Measurements from ENCODE around the gene JAM3. TPM values are rescaled to one million over a fixed set of nuclear protein-coding genes. Genes with fewer than 3 reads are reported as not detected.
"Not testable (repeated sequence)": the region's sequence is repeated elsewhere in the genome, so short reads cannot be mapped to it uniquely, and the experiment has no call there.

The JAM3 gene
- total and polyA plus RNA-seq, 3 experiments from 2014 or later: 4.9 to 14.8 (median 12.5) TPM

DNA sequence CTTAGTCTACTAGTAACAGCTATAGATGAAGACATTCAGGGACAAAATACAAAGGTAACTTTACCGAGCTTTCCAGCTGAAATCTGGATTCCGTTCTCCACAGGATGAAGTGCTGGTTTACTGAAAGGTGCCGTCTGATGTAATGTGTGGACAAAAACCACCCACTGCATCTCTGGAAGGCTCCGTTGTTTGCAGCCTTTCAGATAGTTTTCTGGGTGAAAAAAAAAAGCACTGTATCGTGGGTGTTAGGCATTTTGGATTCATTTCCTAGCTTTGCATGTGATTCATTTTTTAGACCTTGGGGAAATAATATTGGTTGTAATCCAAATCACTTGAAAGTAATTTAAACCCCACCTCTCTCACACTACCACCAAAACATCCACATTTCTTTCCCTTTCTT lies 10.4 kb downstream of the JAM3 start:
- Mint-ChIP-seq H3K27ac (no peak overlapping the region), H3K27me3 (peaks cover 5 to 11% of the 10 kb centered on the region in 2 donors), H3K4me3 (no peak overlapping the region), H3K36me3 (peaks cover 3 to 26% (median 6%) of the 10 kb centered on the region in 3 donors), H3K4me1 (no peaks in the 10 kb centered on the region), H3K9me3 (peaks cover 6 to 12% (median 8%) of the 10 kb centered on the region in 5 donors)
- H3K9me3 ChIP-seq (ENCODE audit: low read length): no peaks in the 10 kb centered on the region
- DNase-seq: no peak
- no peaks in the 10 kb centered on the region for H3K36me3 ChIP-seq (ENCODE audit: insufficient read depth, low read length)
- CTCF ChIA-PET: no interaction called here
- H3K4me1 ChIP-seq (ENCODE audit: insufficient read depth, low read length): no peaks in the 10 kb centered on the region
- no peaks in the 10 kb centered on the region for H3K27me3 ChIP-seq (ENCODE audit: insufficient read depth, low read length, poor library complexity, severe bottlenecking)
- POLR2A ChIA-PET: no interaction called here
- no peak overlapping the region for H3K4me3 ChIP-seq (ENCODE audit: low read length)
- no peak overlapping the region for H3K27ac ChIP-seq (ENCODE audit: low read depth, low read length)

DNA sequence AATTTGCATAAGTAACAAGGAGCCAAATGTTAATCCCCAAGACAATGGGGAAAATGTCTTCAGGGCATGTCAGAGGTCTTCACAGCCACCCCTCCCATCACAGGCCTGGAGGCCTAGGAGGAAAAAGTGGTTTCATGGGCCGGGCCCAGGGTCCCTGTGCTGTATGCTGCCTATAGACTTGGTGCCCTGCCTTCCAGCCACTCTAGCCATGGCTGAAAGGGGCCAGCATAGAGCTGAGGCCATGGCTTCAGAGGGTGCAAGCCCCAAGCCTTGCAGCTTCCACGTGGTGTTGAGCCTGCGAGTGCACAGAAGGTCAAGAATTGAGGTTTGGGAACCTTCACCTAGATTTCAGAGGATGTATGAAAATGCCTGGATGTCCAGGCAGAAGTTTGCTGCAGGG lies 12.4 kb downstream of the JAM3 start:
- H3K4me3 Mint-ChIP-seq, H3K27ac Mint-ChIP-seq: not testable (repeated sequence)
- H3K27me3 Mint-ChIP-seq: peaks cover 5 to 11% of the 10 kb centered on the region in 2 donors

DNA sequence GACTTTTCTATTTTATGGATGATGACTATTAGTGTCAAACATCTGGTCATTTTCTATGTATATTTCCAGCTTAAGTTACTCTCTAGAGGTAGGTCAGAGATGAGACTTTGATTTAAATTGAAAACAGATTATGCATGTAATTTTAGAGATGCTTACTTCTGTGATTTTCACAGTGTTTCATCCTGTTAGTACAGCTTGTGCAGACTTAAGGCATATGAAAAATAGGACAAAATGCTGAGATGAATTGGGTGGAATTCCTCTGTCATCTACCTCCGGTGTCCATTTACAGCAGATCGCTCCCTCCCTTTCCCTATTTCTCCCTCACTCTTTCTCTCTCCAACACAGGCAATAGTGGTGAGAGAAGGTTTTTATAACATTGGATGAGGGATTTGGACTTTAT lies 14.1 kb downstream of the JAM3 start:
- H3K36me3 Mint-ChIP-seq: peaks cover 3 to 26% (median 6%) of the 10 kb centered on the region in 3 donors
- Histone ChIP-seq H3K27me3 (ENCODE audit: insufficient read depth, low read length, poor library complexity, severe bottlenecking) (no peaks in the 10 kb centered on the region), H3K4me1 (ENCODE audit: insufficient read depth, low read length) (no peaks in the 10 kb centered on the region), H3K4me3 (ENCODE audit: low read length) (no peak overlapping the region), H3K27ac (ENCODE audit: low read depth, low read length) (no peak overlapping the region), H3K36me3 (ENCODE audit: insufficient read depth, low read length) (no peaks in the 10 kb centered on the region), H3K9me3 (ENCODE audit: low read length) (no peaks in the 10 kb centered on the region)
- H3K27me3 Mint-ChIP-seq: peaks cover 5 to 11% of the 10 kb centered on the region in 2 donors
- no peak overlapping the region for H3K4me3 Mint-ChIP-seq
- no peak for DNase-seq
- POLR2A ChIA-PET: no interaction called here
- CTCF ChIA-PET: no interaction called here
- peaks cover 6 to 12% (median 8%) of the 10 kb centered on the region in 5 donors for H3K9me3 Mint-ChIP-seq
- H3K4me1 Mint-ChIP-seq: no peaks in the 10 kb centered on the region
- no peak overlapping the region for H3K27ac Mint-ChIP-seq

More for the DNA sequence above, 12.4 kb downstream of the JAM3 start:
- H3K9me3 ChIP-seq (ENCODE audit: low read length); POLR2A ChIA-PET; H3K4me1 Mint-ChIP-seq; H3K27ac ChIP-seq (ENCODE audit: low read depth, low read length); H3K4me3 ChIP-seq (ENCODE audit: low read length); H3K27me3 ChIP-seq (ENCODE audit: insufficient read depth, low read length, poor library complexity, severe bottlenecking); H3K4me1 ChIP-seq (ENCODE audit: insufficient read depth, low read length); DNase-seq; H3K36me3 ChIP-seq (ENCODE audit: insufficient read depth, low read length): not testable (repeated sequence)
- CTCF ChIA-PET: interaction anchor here (1.3 to 1.4 kb wide), 2 partner anchors 10 to 31 kb away, joined by 3 to 5 read pairs; no protein-coding TSS in a partner anchor
- Mint-ChIP-seq H3K9me3 (peaks cover 6 to 12% (median 8%) of the 10 kb centered on the region in 5 donors), H3K36me3 (peaks cover 3 to 26% (median 6%) of the 10 kb centered on the region in 3 donors)

DNA sequence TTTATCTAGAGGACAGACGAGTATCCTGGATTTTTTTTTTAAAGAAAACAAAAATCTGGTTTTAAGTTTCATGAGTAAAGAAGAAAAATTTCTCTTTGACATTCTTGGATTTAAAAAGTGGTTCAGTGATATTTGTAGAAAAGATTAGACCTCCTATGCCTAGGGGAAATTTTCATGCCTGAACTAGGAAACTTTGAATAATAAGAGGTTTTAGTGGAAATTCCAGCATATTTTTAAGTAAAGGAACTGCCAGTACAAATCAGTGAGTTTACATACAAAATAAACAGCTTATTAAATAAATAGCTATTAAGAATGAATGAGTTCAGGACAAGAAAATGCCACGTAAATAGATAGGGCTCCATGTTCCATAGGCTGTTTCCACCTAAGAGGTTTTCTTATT lies 17.5 kb downstream of the JAM3 start:
- no peaks in the 10 kb centered on the region for H3K36me3 ChIP-seq (ENCODE audit: insufficient read depth, low read length)
- peaks cover 0 to 13% (median 2%) of the 10 kb centered on the region in 3 donors for H3K36me3 Mint-ChIP-seq
- H3K4me3 Mint-ChIP-seq: no peak overlapping the region
- H3K9me3 ChIP-seq (ENCODE audit: low read length): no peaks in the 10 kb centered on the region
- POLR2A ChIA-PET: no interaction called here
- CTCF ChIA-PET: interaction anchor here (1.0 kb wide), 1 partner anchor 36 kb away, joined by 5 read pairs; no protein-coding TSS in a partner anchor
- DNase-seq: no peak
- H3K27me3 ChIP-seq (ENCODE audit: insufficient read depth, low read length, poor library complexity, severe bottlenecking): no peaks in the 10 kb centered on the region
- H3K4me1 Mint-ChIP-seq: no peaks in the 10 kb centered on the region
- H3K4me3 ChIP-seq (ENCODE audit: low read length): no peak overlapping the region
- H3K9me3 Mint-ChIP-seq: peaks cover 0 to 5% (median 3%) of the 10 kb centered on the region in 5 donors
- no peaks in the 10 kb centered on the region for H3K4me1 ChIP-seq (ENCODE audit: insufficient read depth, low read length)
- H3K27me3 Mint-ChIP-seq: peaks cover 0 to 7% of the 10 kb centered on the region in 2 donors
- H3K27ac Mint-ChIP-seq: no peak overlapping the region
- H3K27ac ChIP-seq (ENCODE audit: low read depth, low read length): no peak overlapping the region

DNA sequence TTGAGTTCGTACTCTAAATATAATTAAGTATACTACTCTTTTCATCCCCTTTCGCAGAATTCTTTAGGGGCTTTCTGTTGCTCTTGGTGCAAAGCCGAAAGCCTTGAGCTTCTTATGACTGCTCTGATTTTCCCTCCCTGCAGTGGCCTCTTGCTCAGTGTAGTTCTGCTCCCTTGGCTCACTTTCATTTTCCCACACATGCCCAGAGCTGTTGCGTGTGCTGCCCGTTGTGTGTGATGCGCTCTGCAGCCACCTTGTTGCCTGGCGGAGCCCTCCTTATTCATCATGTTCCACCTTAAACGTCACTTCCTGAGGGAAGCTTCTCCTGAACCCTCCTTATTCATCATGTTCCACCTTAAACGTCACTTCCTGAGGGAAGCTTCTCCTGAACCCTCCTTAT lies 23.1 kb downstream of the JAM3 start:
- H3K4me3 Mint-ChIP-seq; POLR2A ChIA-PET; H3K9me3 Mint-ChIP-seq; H3K9me3 ChIP-seq (ENCODE audit: low read length); DNase-seq; H3K36me3 Mint-ChIP-seq; H3K27me3 ChIP-seq (ENCODE audit: insufficient read depth, low read length, poor library complexity, severe bottlenecking); H3K27ac ChIP-seq (ENCODE audit: low read depth, low read length); H3K27ac Mint-ChIP-seq; H3K4me1 ChIP-seq (ENCODE audit: insufficient read depth, low read length); H3K27me3 Mint-ChIP-seq; H3K36me3 ChIP-seq (ENCODE audit: insufficient read depth, low read length); H3K4me1 Mint-ChIP-seq; H3K4me3 ChIP-seq (ENCODE audit: low read length): not testable (repeated sequence)
- CTCF ChIA-PET: interaction anchor here (1.6 kb wide), 1 partner anchor 42 kb away, joined by 4 read pairs; no protein-coding TSS in a partner anchor

DNA sequence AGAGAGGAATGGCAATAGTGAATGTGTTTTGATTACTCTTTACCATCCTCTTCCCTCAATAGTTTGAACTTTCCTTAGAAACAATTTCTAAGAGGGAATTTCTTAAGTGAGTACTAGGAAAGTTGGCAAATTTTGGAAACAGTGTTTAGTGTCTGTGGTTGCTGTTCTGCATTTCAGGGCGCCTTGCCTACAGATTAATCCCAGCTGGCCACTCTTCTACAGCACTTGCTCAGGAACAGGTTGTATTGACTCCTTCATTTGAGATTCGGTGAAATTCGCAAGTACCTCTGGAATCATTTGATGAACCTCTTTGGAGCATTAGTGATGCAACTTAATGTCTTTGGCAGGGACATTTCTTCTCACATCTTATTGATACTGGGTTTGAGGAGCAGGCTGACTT lies 28.3 kb downstream of the JAM3 start:
- H3K27me3 Mint-ChIP-seq: peaks cover 0 to 4% of the 10 kb centered on the region in 2 donors
- DNase-seq: no peak
- Histone ChIP-seq H3K9me3 (ENCODE audit: low read length) (no peaks in the 10 kb centered on the region), H3K27me3 (ENCODE audit: insufficient read depth, low read length, poor library complexity, severe bottlenecking) (no peaks in the 10 kb centered on the region), H3K4me1 (ENCODE audit: insufficient read depth, low read length) (no peaks in the 10 kb centered on the region), H3K27ac (ENCODE audit: low read depth, low read length) (no peak overlapping the region), H3K36me3 (ENCODE audit: insufficient read depth, low read length) (no peaks in the 10 kb centered on the region), H3K4me3 (ENCODE audit: low read length) (no peak overlapping the region)
- H3K4me3 Mint-ChIP-seq: no peak overlapping the region
- H3K27ac Mint-ChIP-seq: no peak overlapping the region
- no peaks in the 10 kb centered on the region for H3K9me3 Mint-ChIP-seq
- ChIA-PET POLR2A (no interaction called here), CTCF (interaction anchor here (1.5 kb wide), 1 partner anchor 47 kb away, joined by 4 read pairs; no protein-coding TSS in a partner anchor)
- peaks cover 0 to 4% (median 0%) of the 10 kb centered on the region in 3 donors for H3K36me3 Mint-ChIP-seq
- peaks cover 0 to under 1% (median 0%) of the 10 kb centered on the region in 3 donors for H3K4me1 Mint-ChIP-seq

DNA sequence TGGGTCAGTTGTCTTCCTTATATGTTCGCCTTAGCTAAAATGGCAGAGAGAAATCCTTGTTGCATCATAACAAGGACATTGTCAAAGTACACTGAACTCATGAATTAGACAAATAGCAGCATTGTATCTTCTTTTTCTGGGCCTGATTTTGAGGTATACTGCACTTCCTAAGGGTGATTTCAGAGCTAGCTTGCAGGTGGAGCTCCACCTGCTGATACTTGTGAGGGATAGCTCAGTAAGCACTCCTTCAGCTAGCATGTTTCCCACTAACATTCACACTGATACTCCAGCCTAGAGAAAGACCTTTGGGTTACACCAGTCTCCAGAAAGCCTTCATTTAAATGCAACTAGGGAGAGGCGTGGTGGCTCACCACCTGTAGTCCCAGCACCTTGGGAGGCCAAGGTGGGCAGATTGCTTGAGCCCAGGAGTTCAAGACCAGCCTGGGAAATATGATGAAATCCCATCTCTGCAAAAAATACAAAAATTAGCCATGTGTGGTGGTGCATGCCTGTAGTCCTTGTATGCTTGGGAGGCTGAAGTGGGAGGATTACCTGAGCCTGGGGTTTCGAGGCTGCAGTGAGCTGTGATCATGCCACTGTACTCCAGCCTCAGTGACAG lies 29.8 kb downstream of the JAM3 start:
- CTCF ChIA-PET: interaction anchor here (1.1 to 1.5 kb wide), 4 partner anchors 30 to 172 kb away, joined by 3 to 5 read pairs (median 4); no protein-coding TSS in a partner anchor
- H3K36me3 Mint-ChIP-seq: peaks cover 0 to 4% (median 0%) of the 10 kb centered on the region in 3 donors
- H3K9me3 Mint-ChIP-seq: peaks cover 0 to 7% (median 0%) of the 10 kb centered on the region in 5 donors

DNA sequence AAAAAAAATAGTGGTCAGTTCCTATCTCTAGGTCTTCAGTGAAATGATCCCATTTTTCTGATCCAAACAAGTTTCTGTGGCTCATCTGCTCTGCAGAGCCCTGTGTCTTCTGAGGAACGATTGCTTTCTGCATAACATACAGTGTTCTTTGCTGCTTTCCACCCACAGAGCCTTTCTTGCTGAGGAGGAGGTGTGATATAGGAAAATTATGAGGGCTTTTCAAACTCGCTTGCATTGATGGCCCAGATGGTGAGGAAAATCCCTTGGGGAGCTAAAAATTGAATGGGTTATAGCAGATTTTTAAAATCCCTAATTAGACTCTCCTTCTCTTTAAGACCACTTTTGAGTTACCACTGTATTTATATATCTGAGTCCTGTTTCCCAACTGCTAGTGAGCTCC lies 31.3 kb downstream of the JAM3 start:
- CTCF ChIA-PET: no interaction called here
- no peaks in the 10 kb centered on the region for H3K9me3 ChIP-seq (ENCODE audit: low read length)
- H3K27me3 Mint-ChIP-seq: peaks cover 0 to 3% of the 10 kb centered on the region in 2 donors
- no peaks in the 10 kb centered on the region for H3K4me1 Mint-ChIP-seq
- H3K27ac ChIP-seq (ENCODE audit: low read depth, low read length): no peak overlapping the region
- peaks cover 0 to 6% (median 0%) of the 10 kb centered on the region in 3 donors for H3K36me3 Mint-ChIP-seq
- H3K4me1 ChIP-seq (ENCODE audit: insufficient read depth, low read length): no peaks in the 10 kb centered on the region
- DNase-seq: no peak
- POLR2A ChIA-PET: no interaction called here
- no peak overlapping the region for H3K4me3 ChIP-seq (ENCODE audit: low read length)
- no peak overlapping the region for H3K4me3 Mint-ChIP-seq
- no peaks in the 10 kb centered on the region for H3K27me3 ChIP-seq (ENCODE audit: insufficient read depth, low read length, poor library complexity, severe bottlenecking)
- H3K36me3 ChIP-seq (ENCODE audit: insufficient read depth, low read length): no peaks in the 10 kb centered on the region
- H3K27ac Mint-ChIP-seq: no peak overlapping the region
- peaks cover 0 to 11% (median 0%) of the 10 kb centered on the region in 5 donors for H3K9me3 Mint-ChIP-seq

More for the DNA sequence above, 29.8 kb downstream of the JAM3 start:
- no peaks in the 10 kb centered on the region for H3K36me3 ChIP-seq (ENCODE audit: insufficient read depth, low read length)
- no peaks in the 10 kb centered on the region for H3K4me1 Mint-ChIP-seq
- no peak overlapping the region for H3K4me3 ChIP-seq (ENCODE audit: low read length)
- no peak for DNase-seq
- no peaks in the 10 kb centered on the region for H3K27me3 ChIP-seq (ENCODE audit: insufficient read depth, low read length, poor library complexity, severe bottlenecking)
- H3K9me3 ChIP-seq (ENCODE audit: low read length): no peaks in the 10 kb centered on the region
- H3K4me3 Mint-ChIP-seq: no peak overlapping the region
- no peaks in the 10 kb centered on the region for H3K4me1 ChIP-seq (ENCODE audit: insufficient read depth, low read length)
- H3K27ac ChIP-seq (ENCODE audit: low read depth, low read length): no peak overlapping the region
- H3K27me3 Mint-ChIP-seq: peaks cover 0 to 4% of the 10 kb centered on the region in 2 donors
- H3K27ac Mint-ChIP-seq: no peak overlapping the region
- POLR2A ChIA-PET: interaction anchor here (0.6 kb wide), 1 partner anchor 30 kb away, joined by 3 read pairs; no protein-coding TSS in a partner anchor

Data from CD8-positive, alpha-beta memory T cell (primary cell).